ENCODE results near the gene DYRK3.
"Not testable (repeated sequence)": the region's sequence is repeated elsewhere in the genome, so short reads cannot be mapped to it uniquely, and the experiment has no call there.

DYRK3 gene

DNA sequence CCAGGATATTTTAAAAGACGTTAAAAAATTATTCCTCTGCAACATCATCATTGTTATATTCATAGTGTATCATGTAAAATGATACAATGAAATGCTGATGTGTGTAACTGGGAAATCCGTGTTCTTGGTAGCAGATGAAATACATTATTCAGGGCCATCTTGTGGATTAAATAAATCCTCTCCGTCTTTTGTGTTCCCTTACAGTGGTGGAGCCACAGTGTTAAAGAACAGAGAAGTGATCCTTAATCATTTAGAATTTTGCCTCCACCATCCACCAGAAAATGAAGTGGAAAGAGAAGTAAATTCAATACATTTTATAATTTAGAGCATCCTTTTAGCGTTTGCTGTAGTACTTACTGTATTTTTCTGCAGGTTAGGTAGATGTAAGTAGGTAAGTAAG, 1.3 kb downstream of the DYRK3 start:
- peaks cover 4% of the 10 kb centered on the region for H3K36me3 Mint-ChIP-seq (ENCODE audit: insufficient read depth)
- H3K27me3 Mint-ChIP-seq = peaks cover 21% of the 10 kb centered on the region
- DNase-seq (ENCODE audit: low spot score in 2 of 2) = no peak
- no peak for ATAC-seq (replicated peaks; ENCODE audit: extremely low read depth, poor library complexity, severe bottlenecking)
- H3K4me3 Mint-ChIP-seq = no peak overlapping the region
- H3K4me1 Mint-ChIP-seq = peaks cover 21% of the 10 kb centered on the region
- H3K27ac Mint-ChIP-seq (ENCODE audit: low read depth) = no peak overlapping the region
- no peaks in the 10 kb centered on the region for H3K9me3 Mint-ChIP-seq

DNA sequence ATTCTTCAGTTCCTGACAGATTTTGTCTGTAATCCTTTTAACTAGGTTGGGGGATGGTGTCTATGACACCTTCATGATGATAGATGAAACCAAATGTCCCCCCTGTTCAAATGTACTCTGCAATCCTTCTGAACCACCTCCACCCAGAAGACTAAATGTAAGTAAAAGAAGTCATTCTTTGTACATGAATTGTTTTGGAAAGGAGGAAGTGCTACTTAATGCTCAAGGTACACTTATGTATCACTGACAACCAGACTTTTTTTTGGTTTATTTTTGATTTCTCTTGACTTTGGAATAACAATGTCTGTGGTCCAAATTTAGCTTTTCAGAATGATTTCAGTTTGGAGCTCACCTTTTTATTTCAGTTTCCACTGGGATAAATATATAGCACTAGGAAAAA, 2.3 kb downstream of the DYRK3 start:
- Mint-ChIP-seq H3K4me3 (no peak overlapping the region), H3K36me3 (ENCODE audit: insufficient read depth) (peaks cover 4% of the 10 kb centered on the region), H3K27ac (ENCODE audit: low read depth) (no peak overlapping the region), H3K9me3 (no peaks in the 10 kb centered on the region), H3K4me1 (peaks cover 21% of the 10 kb centered on the region), H3K27me3 (peaks cover 12% of the 10 kb centered on the region)
- no peak for DNase-seq (ENCODE audit: low spot score in 2 of 2)
- ATAC-seq (replicated peaks; ENCODE audit: extremely low read depth, poor library complexity, severe bottlenecking) = no peak

DNA sequence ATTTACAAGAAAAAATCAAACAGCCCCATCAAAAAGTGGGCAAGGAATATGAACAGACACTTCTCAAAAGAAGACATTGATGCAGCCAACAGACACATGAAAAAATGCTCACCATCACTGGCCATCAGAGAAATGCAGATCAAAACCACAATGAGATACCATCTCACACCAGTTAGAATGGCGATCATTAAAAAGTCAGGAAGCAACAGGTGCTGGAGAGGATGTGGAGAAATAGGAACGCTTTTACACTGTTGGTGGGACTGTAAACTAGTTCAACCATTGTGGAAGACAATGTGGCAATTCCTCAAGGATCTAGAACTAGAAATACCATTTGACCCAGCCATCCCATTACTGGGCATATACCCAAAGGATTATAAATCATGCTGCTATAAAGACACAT, 6.7 kb downstream of the DYRK3 start:
- not testable (repeated sequence) for ATAC-seq (replicated peaks; ENCODE audit: extremely low read depth, poor library complexity, severe bottlenecking); H3K27ac Mint-ChIP-seq (ENCODE audit: low read depth); H3K27me3 Mint-ChIP-seq; H3K36me3 Mint-ChIP-seq (ENCODE audit: insufficient read depth); H3K4me3 Mint-ChIP-seq; DNase-seq (ENCODE audit: low spot score in 2 of 2); H3K9me3 Mint-ChIP-seq; H3K4me1 Mint-ChIP-seq

DNA sequence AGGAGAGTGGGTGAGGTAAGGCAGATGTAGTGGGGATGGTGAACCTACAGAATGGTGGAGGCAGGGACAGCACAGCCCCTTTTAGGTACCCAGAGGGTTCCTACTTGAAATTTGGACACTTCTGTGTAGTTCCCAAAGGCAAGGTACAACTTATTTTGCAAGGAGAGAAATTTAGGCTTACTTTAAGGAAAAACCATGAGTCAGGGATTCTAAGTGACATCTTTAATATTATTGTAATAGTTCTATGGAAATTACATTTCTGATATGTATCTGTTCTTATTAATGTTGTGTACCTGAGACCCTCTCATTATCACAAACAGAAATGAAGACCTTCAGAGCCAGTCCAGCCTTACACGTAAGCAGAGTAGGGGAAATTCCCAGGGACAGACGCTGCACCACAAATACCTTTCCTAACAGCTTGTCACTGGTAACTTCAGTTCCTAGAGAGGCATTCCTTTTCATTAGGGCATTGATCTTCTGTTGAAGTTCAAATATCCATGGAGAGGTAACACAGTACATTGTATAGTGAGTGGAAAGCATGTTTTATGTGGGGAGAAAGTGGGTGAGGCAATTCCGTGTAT, 7.9 kb downstream of the DYRK3 start:
- no peaks in the 10 kb centered on the region for H3K27me3 Mint-ChIP-seq
- DNase-seq (ENCODE audit: low spot score in 2 of 2) = no peak

DNA sequence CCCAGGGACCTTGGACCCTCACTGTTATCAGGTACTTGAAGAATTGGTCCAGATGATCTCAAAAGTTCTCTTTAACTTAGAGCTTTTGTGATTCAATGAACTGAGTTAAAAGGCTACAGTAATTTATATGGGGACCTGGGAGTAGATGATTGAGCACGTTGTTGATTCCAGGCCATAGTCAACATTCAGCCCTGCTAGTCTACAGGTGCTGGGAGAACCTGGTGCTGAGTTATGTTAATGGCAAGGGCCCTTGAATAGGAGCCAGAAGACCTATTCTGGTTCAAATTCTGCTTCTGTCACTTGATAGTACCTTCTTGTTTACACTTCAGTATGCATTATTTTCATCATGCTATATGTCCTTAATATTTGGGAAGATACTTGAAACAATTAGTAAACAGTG, 11.2 kb downstream of the DYRK3 start:
- no peak overlapping the region for H3K27ac Mint-ChIP-seq (ENCODE audit: low read depth)
- no peak for ATAC-seq (replicated peaks; ENCODE audit: extremely low read depth, poor library complexity, severe bottlenecking)
- no peaks in the 10 kb centered on the region for H3K4me1 Mint-ChIP-seq
- H3K27me3 Mint-ChIP-seq = no peaks in the 10 kb centered on the region
- peaks cover 5% of the 10 kb centered on the region for H3K36me3 Mint-ChIP-seq (ENCODE audit: insufficient read depth)
- no peaks in the 10 kb centered on the region for H3K9me3 Mint-ChIP-seq
- no peak for DNase-seq (ENCODE audit: low spot score in 2 of 2)
- H3K4me3 Mint-ChIP-seq = no peak overlapping the region

More for the DNA sequence above, 7.9 kb downstream of the DYRK3 start:
- Mint-ChIP-seq H3K4me3 (no peak overlapping the region), H3K9me3 (no peaks in the 10 kb centered on the region), H3K36me3 (ENCODE audit: insufficient read depth) (peaks cover 5% of the 10 kb centered on the region), H3K27ac (ENCODE audit: low read depth) (no peak overlapping the region), H3K4me1 (no peaks in the 10 kb centered on the region)
- ATAC-seq (replicated peaks; ENCODE audit: extremely low read depth, poor library complexity, severe bottlenecking) = no peak

DNA sequence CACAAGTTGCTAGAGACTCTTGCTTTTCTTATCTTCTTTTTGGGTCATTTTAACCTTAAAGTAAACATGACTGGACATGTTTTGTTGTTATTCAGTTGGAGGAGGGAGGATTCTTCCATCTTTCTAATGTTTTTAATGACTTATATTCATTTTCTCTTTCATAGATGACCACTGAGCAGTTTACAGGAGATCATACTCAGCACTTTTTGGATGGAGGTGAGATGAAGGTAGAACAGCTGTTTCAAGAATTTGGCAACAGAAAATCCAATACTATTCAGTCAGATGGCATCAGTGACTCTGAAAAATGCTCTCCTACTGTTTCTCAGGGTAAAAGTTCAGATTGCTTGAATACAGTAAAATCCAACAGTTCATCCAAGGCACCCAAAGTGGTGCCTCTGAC, 11.9 kb downstream of the DYRK3 start:
- no peak for ATAC-seq (replicated peaks; ENCODE audit: extremely low read depth, poor library complexity, severe bottlenecking)

DNA sequence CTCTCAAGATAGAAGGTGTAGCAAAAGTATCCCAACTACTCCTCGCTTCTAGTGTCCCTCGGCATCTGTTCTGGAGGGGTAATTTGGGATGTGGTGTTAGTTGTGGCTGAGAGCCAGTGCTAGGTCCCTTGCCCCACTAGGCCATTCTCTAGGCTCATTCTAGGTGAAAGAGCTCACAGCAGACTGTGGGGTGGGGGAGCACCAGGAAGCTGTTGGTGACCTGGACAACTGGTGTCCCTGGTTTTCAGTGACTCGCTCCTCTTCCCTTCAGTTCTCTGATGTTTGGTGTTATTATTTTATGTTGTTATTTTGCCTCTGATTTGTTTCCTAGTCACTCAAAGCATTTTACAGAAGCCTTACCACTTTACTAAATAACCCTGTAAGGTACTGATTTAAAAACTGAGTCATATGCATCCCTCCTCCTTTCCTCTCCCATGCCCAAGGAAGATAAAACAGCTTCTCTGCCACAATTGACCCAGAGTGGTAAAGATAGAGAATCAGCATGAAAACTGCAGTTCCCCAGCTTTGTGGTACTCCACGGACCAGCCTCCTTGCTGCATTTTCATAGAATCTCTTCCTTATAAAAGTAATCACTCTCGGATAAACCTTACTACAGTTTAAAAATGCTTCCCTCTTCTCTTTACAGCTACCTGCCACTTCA, 14.1 kb downstream of the DYRK3 start:
- H3K9me3 Mint-ChIP-seq = no peaks in the 10 kb centered on the region
- no peaks in the 10 kb centered on the region for H3K27me3 Mint-ChIP-seq
- peaks cover 2% of the 10 kb centered on the region for H3K36me3 Mint-ChIP-seq (ENCODE audit: insufficient read depth)
- H3K4me1 Mint-ChIP-seq = no peaks in the 10 kb centered on the region
- no peak overlapping the region for H3K4me3 Mint-ChIP-seq
- ATAC-seq (replicated peaks; ENCODE audit: extremely low read depth, poor library complexity, severe bottlenecking) (no peak), DNase-seq (ENCODE audit: low spot score in 2 of 2) (no peak)
- H3K27ac Mint-ChIP-seq (ENCODE audit: low read depth) = no peak overlapping the region

More for the DNA sequence above, 11.9 kb downstream of the DYRK3 start:
- Mint-ChIP-seq H3K36me3 (ENCODE audit: insufficient read depth) (peaks cover 5% of the 10 kb centered on the region), H3K4me3 (no peak overlapping the region), H3K9me3 (no peaks in the 10 kb centered on the region), H3K27ac (ENCODE audit: low read depth) (no peak overlapping the region), H3K4me1 (no peaks in the 10 kb centered on the region), H3K27me3 (no peaks in the 10 kb centered on the region)
- no peak for DNase-seq (ENCODE audit: low spot score in 2 of 2)

DNA sequence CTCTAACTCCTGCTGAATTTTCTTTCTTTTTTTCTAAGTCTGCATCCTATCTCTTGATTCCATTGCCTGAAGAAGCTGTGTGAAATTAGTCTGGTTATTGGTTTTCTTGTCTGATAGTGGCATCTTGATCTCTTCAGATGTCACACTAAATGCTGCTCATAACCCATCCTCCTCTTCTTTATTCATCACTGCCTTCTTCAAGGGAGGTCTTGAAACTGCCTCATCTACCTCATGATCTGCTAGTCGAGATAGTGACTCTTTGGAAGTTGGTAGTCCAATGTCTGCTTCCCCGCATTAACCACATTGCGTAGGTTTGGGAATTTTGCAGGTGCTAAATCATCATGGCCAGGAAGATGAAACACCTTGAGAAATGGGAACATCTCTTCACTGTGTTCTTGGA, 15.7 kb downstream of the DYRK3 start:
- H3K27ac Mint-ChIP-seq (ENCODE audit: low read depth) = no peak overlapping the region
- H3K4me3 Mint-ChIP-seq = no peak overlapping the region
- H3K9me3 Mint-ChIP-seq = no peaks in the 10 kb centered on the region
- H3K4me1 Mint-ChIP-seq = no peaks in the 10 kb centered on the region
- ATAC-seq (replicated peaks; ENCODE audit: extremely low read depth, poor library complexity, severe bottlenecking) = no peak
- peaks cover 2% of the 10 kb centered on the region for H3K36me3 Mint-ChIP-seq (ENCODE audit: insufficient read depth)
- no peak for DNase-seq (ENCODE audit: low spot score in 2 of 2)
- no peaks in the 10 kb centered on the region for H3K27me3 Mint-ChIP-seq

DNA sequence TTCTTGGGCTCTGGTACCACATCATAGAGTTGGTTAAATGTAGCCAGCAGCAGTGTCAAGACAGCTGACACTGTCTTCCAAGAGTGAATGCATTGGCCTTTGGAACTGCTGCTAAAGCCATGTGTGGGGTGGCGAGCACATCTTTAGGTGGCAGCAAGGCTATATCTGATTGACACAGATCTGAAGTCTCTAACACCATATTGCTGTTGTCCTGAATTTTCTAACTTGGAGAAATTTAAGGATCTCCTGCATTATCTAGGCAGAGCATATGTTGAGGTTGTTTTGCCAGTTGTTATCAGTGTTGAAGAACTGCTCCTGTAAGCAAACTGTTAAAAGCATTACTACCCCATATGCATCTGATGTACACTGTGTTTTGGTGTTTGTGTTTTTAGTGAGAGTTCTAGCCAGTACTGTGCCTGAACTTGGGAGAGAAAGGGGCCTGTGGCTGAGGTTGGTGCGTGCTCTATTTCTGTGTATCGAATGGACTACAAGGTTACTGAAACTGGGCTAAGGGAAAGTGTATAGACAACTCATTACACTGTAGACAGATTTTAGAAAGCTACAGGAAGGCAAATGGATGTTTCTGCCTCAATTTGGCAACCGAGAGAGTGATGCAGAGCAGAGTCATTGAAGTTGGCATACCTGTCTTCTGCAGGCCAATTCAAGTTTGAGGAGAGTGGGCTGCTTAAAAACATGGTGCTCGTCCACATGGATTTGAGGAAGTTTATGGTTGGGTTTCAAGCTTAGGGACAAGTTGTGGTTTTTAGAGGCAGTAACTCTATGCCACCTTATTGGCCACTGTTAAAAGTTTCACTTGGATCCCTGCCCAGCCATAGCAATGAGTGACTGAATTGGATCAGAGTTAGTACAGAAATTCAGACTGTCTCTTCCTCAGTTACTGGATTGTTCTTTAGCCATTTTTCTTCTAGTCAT, 16.9 kb downstream of the DYRK3 start:
- no peak for DNase-seq (ENCODE audit: low spot score in 2 of 2)
- Mint-ChIP-seq H3K27ac (ENCODE audit: low read depth) (no peak overlapping the region), H3K9me3 (no peaks in the 10 kb centered on the region), H3K4me3 (no peak overlapping the region), H3K27me3 (peaks cover 7% of the 10 kb centered on the region), H3K36me3 (ENCODE audit: insufficient read depth) (peaks cover 2% of the 10 kb centered on the region), H3K4me1 (no peaks in the 10 kb centered on the region)
- no peak for ATAC-seq (replicated peaks; ENCODE audit: extremely low read depth, poor library complexity, severe bottlenecking)

DNA sequence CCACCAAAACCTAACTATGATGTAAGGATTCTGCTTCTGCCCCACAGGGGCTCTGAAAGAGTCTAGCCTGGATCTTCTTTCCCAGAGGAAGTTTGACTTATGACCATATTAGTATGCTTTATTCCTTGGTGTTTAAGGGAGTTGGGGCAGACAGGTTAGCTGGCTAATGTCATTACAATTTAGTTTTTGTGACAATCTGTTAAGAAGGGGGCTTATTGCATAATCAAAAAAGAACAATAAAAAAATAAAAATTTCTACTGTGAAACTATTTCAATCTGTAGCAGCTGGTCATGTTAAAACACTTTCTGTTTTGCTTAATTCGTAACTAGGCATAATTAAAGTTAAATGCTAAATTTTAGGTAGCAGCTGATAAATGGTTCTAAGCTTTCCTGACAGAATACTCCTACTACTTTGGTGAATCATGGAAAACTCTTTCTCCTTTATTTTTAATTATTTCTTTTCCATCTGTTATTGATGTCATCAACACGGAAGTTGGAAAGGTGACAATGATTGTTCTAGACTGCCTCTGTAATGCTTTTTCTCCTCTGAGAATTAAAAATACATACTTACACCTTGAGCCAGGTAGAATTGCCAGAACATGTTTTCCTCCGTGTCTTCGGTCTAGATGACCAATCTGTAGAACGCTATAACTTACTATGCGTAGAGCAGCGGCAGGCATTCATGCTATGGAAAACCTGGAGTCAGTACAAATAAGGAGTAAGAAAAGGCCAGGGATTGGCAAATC, 18.6 kb downstream of the DYRK3 start:
- no peak for ATAC-seq (replicated peaks; ENCODE audit: extremely low read depth, poor library complexity, severe bottlenecking)

DNA sequence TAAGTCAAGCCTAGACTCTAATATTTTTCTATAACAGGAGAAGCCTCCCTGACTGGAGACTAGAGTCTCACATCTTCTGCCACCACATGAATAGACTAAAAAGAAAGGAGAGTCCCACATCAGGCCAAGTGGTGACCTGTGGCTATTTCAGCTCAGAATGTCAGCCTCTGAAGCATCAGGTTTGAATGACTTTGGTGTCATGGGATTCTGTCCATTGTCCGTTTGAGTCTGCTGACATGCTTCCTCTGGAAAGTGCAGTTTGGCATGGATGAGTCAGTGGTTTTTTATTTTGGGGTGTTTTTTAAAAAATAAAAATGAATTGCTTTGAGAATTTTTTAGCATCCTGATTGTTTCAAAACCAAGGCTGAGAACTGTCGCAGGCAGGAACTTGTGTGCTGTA, 19.5 kb downstream of the DYRK3 start:
- no peaks in the 10 kb centered on the region for H3K36me3 Mint-ChIP-seq (ENCODE audit: insufficient read depth)
- H3K27ac Mint-ChIP-seq (ENCODE audit: low read depth) = no peak overlapping the region
- no peak for ATAC-seq (replicated peaks; ENCODE audit: extremely low read depth, poor library complexity, severe bottlenecking)
- H3K4me3 Mint-ChIP-seq = no peak overlapping the region
- no peaks in the 10 kb centered on the region for H3K9me3 Mint-ChIP-seq
- DNase-seq (ENCODE audit: low spot score in 2 of 2) = no peak
- peaks cover 33% of the 10 kb centered on the region for H3K27me3 Mint-ChIP-seq
- H3K4me1 Mint-ChIP-seq = peaks cover 6% of the 10 kb centered on the region

More for the DNA sequence above, 18.6 kb downstream of the DYRK3 start:
- Mint-ChIP-seq H3K36me3 (ENCODE audit: insufficient read depth) (no peaks in the 10 kb centered on the region), H3K4me1 (peaks cover 6% of the 10 kb centered on the region), H3K27me3 (peaks cover 24% of the 10 kb centered on the region), H3K9me3 (no peaks in the 10 kb centered on the region), H3K27ac (ENCODE audit: low read depth) (no peak overlapping the region), H3K4me3 (no peak overlapping the region)
- no peak for DNase-seq (ENCODE audit: low spot score in 2 of 2)

DNA sequence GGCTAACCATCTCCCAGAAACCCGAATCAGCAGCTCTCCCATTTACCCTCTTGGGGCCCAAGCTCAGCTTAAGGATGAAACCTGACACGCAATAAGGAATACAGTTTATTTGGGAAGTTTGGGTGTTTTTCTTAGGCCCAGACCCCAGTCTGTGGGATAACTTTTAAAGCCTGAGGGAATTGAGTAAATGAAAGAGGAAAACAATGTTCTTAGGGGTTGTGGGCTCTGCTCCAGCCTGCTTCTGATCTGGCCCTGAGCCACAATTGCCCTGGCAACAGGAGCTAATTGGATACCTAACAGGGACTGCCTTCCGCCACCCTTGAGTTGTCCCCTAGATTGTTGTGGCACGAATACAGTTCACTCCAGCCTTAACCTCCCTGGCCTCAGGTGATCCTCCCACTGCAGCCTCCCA, 20.1 kb downstream of the DYRK3 start:
- Mint-ChIP-seq H3K27ac (ENCODE audit: low read depth) (no peak overlapping the region), H3K36me3 (ENCODE audit: insufficient read depth) (no peaks in the 10 kb centered on the region), H3K4me3 (no peak overlapping the region), H3K27me3 (peaks cover 40% of the 10 kb centered on the region), H3K4me1 (peaks cover 6% of the 10 kb centered on the region), H3K9me3 (no peaks in the 10 kb centered on the region)
- ATAC-seq (replicated peaks; ENCODE audit: extremely low read depth, poor library complexity, severe bottlenecking) = no peak
- no peak for DNase-seq (ENCODE audit: low spot score in 2 of 2)

Data from central memory CD8-positive, alpha-beta T cell (primary cell).